ENCODE measurements around the gene CLECL1. TPM values are rescaled to one million over a fixed set of nuclear protein-coding genes. Genes with fewer than 3 reads are reported as not detected.
"Not testable (repeated sequence)": the region's sequence is repeated elsewhere in the genome, so short reads cannot be mapped to it uniquely, and the experiment has no call there.

CLECL1 gene
- polyA plus RNA-seq, 4 donors: 0.41 to 0.74 TPM; not detected in 2

DNA sequence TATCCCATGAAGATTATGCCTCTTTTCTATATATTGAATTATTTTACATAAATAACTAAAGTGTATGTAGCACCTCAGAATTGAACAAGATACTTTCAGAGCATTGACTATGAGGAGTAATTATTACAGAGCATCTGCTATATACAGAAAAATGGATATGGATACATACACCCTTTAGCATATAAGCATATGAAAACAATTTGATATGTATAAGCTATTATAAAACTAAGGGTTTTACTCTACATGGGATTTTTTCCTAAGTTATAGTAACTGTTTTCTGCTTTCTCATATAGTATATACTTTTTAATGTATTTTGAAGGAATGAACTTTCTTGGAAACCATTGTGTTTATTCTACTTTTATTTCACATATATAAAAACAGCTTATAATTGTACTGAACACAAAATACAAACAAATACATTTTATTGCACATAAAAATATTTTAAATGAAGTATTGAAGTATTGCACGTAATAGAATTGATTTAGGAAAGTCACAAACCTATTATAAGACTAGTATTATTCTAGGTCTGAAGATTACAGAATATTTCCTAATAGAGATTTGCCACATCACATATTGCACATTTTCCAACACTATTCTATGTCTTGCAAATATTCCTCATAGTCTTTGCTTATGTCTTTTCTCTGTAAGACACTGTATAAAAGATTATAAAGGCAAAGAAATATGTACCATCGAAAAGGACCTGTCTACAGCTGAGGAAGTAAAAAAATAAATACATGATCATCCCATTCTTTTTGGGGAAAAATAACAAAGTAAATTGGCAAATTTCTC is 19.4 kb upstream of the CLECL1 start:
- no peak for DNase-seq (ENCODE audit: low read depth in 4 of 4, low spot score in 3 of 4)

DNA sequence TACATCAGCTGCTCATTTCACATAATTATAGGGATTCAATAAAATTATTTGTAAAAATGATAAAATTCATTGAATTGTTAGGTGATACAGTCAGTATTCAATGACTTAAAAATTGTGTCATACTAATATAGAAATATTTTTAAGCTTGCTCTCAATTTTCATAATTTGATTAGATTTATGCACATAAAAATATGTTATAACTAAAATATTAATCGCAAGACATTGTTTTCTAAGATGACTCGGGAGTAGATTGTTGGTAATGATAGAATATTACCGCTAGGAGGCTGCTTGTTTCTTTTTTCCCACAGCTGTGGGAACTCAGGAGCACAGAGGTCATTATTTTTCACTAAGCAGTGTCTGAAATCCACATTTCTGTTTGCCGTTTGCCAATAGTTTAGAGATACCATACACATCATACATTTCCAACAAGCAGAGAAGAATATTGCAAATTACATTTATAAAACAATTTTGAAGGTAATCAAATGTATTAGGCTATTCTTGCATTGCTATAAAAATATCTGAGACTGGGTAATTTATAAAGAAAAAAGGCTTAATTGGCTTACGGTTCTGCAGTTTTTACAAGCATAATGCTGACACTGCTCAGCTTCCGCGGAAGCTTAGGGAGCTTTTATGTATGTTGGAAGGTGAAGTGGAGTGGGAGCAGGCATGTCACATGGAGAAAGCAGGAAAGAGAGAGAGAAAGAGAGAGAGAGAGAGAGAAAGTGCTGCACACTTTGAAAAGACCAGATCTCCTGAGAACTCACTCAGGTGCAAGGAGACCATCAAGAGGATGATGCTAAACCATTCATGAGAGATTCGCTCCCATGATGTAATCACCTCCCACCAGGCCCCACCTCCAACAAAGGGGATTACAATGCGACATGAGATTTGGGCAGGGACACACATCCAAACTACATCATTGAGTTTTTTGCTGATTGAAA is 18.6 kb upstream of the CLECL1 start:
- DNase-seq (ENCODE audit: low read depth in 4 of 4, low spot score in 3 of 4): no peak

DNA sequence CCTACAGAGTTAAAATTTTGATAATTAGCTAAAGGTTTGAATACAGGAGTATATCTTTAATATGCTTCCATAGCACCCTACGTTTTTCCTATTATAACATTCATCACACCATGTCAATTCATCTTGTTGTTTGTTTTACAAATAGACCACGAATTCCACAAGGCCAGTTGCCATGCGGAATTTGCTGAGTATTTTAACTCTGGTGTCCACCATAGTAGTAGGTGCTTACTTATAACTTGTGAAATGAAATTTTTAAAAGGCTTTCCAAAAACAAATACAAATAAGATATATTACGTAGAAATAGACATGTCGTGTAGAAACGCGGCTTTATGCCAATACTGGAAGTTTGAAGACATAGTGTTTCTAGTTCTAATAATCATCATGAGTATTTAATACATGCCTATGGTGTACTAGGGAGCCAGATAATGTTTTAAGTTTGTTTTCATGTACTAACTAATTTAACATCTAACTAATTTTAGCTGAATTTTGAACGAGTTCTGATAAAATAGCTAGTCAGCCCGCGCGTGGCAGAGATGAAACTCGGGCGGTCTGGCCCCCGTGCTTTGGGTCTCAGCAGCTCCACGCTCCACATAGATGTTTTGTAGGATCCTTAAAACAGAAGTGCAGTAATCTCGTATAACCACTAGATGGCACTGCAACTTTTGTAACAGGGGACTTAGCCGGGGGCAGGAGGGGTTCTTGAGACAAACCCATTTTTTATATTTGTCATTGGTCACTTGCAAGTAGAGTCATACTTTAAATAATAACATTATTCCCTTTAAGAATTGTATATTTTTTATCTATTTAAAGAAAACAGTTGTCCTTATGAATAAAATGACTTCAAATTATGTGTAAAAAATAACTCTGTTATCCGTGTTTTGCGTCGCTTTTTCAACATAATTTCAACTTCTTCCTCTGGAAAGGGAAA is 17.6 kb upstream of the CLECL1 start:
- DNase-seq (ENCODE audit: low read depth in 4 of 4, low spot score in 3 of 4): peak in 2 of 4 donors; percentile 49 to 50

DNA sequence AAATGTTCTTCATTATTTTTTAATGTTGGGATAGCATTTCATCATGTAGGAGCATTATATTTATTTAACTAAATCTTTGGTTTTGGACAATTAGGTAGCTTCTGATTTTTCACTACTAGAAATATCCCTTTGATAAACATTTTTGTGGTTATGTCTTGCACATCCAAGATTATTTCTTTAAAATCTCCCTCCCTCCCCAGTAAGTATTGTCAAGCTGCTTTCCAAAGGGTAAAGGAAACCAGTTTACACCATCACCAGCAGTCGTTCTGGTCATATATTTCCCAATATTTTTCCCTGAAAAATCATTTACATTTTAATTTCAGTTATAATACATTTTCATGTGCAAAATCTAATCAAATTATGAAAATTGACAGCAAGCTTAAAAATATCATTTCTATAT is 16.7 kb upstream of the CLECL1 start:
- DNase-seq (ENCODE audit: low read depth in 4 of 4, low spot score in 3 of 4): no peak

DNA sequence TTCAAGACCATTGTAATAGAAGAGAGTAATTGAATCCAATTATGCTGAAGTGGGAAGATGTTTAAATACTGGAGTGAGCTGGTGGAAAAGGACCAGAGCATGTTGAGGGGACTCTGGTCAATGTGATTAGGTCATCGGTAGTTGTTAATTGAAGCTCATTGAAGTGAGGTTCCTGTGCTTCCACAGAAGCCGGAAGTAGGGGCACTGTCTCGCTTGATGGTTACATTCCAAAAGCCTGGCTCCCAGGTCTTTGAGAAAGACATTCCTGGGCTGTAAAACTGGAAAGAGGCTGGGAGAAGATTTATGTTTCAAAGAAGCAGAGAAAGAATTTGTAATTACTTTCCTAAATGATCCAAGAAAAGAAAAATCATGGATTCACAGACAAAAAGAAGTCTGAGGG is 12.3 kb upstream of the CLECL1 start:
- no peak for DNase-seq (ENCODE audit: low read depth in 4 of 4, low spot score in 3 of 4)

DNA sequence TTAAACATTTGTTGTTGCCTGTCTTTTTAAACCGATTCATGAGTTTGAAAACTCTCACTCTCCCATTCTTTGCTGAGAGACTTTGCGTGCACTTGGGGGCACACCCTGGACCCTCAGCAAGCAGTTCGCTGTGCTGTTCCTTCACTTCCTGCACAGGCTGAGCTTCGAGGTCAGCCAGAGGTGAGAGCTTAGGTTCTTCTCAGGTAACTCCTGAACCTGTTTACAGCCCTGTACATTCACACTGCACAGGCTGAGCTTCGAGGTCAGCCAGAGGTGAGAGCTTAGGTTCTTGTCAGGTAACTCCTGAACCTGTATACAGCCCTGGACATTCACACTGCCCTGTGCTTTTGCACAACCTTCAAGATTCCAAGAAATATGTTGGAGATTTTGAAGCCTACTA is 9.8 kb upstream of the CLECL1 start:
- no peak for DNase-seq (ENCODE audit: low read depth in 4 of 4, low spot score in 3 of 4)

DNA sequence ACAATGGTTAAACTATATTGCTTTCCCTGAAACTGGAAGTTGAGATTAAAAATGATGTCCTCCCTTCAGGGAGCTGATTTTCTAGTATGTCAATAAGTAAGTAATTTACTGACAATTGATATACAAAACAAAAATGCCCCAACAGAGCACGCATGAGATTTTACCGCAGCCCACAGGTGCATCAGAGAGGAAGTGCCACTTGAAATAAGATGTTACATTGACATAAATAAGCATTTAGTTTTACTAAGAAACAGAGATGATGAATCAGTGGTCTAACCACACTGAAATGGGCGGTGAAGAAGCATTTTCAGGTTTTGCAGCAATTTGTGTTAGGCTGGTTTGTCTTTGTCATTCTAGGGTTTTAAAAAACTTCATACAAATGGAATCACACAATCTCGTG is 8.8 kb upstream of the CLECL1 start:
- no peak for DNase-seq (ENCODE audit: low read depth in 4 of 4, low spot score in 3 of 4)

DNA sequence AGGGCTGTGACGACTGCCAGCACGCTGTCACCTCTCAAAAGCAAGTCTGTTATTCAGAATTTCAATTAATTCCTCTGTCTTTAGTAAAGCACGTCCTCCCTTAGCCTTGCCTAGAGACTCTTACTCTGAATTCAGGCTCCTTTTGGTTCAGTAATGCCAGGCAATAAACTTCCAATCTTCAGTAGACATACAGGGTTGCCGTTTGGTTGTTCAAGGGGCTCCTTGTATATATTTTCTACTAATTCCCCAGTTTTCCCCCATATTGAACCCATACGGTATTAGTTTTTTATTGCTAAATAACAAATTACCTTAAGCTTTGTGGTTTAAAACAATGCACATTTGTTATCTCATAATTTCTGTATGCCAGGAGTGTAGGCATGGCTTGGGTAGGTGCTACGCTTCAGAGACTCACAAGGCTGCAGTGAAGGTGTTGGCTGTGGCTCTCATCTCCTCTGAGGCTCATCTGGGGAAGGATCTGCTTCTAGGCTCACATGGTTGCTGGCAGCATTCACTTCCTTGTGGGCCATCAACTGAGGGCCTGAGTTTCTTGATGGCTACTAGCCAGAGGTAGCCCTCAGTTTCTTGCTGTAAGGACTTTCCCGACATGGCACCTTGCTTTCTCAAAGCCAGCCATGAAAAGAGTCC is 7.3 kb upstream of the CLECL1 start:
- no peak for DNase-seq (ENCODE audit: low read depth in 4 of 4, low spot score in 3 of 4)

DNA sequence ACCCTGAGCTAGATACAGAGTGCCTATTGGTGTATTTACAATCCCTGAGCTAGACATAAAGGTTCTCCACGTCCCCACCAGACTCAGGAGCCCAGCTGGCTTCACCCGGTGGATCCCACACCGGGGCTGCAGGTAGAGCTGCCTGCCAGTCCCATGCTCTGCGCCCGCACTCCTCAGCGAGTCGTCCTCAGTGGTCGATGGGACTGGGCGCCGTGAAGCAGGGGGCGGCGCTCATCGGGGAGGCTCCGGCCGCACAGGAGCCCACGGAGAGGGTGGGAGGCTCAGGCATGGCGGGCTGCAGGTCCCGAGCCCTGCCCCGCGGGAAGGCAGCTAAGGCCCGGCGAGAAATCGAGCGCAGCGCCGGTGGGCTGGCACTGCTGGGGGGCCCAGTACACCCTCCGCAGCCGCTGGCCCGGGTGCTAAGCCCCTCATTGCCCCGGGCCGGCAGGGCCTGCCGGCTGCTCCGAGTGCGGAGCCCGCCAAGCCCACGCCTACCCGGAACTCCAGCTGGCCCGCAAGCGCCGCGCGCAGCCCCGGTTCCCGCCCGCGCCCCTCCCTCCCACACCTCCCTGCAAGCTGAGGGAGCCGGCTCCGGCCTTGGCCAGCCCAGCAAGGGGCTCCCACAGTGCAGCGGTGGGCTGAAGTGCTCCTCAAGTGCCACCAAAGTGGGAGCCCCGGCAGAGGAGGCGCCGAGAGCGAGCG is 6.7 kb upstream of the CLECL1 start:
- DNase-seq (ENCODE audit: low read depth in 4 of 4, low spot score in 3 of 4): not testable (repeated sequence)

DNA sequence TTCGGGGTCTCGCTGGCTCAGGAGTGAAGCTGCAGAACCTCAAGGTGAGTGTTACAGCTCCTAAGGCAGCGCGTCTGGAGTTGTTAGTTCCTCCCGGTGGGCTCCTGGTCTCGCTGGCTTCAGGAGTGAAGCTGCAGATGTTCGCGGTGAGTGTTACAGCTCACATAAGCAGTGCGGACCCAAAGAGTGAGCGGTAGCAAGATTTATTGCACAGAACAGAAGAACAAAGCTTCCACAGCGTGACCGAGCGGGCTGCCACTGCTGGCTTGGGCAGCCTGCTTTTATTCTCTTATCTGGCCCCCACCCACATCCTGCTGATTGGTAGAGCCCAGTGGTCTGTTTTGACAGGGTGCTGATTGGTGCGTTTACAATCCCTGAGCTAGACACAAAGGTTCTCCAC is 6.0 kb upstream of the CLECL1 start:
- not testable (repeated sequence) for DNase-seq (ENCODE audit: low read depth in 4 of 4, low spot score in 3 of 4)

DNA sequence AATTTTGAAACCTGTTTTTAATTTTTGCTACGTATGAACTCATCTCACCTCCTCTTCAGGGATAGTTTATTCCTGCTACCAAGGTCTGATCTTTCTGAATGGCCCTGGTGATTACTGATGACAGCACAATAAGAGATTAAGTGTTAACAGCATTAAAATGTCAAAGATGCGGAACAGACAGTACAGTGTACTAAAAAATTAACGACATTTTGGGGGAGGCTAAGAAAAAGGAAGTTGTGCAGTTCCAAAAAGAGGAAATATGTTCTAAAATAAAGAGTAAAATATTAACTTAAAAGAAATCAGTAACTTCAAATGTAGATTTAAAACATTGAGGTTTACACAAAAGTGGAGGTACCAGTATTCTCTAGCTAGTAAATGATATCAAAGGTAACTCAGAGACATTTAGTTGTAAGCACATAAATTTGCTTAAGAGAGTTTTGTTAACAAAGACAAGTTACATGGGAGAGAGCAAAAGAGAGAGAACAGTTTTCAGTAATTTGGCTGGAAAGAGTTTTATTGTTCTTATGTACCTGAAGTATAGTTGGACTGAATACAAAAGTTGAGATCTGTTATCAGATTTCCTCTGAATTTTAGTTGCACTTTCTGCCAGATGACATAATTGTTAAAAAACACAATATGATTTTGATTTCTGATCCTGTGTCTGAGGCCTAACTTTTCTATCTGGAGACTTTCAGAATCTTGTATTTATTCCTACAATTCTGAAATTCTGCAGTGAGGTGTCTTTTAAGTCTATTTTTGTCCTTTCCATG is 4.2 kb upstream of the CLECL1 start:
- no peak for DNase-seq (ENCODE audit: low read depth in 4 of 4, low spot score in 3 of 4)

DNA sequence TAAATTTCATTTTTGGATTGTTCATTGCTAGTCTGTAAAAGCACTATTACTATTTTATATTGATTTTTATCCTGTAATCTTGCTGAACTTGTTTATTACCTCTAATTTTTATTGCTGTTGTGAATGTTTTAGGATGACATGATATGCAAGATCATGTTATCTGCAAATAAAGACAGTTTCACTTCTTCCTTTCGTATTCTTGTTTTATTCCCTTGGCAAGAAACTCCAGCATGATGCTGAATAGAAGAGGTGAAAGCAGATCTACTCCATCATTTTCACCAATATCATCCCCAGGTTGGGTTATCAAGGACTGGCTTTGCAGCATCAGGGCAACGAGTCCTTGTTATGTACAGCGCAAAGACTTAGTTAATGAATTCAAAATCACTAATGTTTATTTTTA is 2.7 kb upstream of the CLECL1 start:
- DNase-seq (ENCODE audit: low read depth in 4 of 4, low spot score in 3 of 4): no peak

DNA sequence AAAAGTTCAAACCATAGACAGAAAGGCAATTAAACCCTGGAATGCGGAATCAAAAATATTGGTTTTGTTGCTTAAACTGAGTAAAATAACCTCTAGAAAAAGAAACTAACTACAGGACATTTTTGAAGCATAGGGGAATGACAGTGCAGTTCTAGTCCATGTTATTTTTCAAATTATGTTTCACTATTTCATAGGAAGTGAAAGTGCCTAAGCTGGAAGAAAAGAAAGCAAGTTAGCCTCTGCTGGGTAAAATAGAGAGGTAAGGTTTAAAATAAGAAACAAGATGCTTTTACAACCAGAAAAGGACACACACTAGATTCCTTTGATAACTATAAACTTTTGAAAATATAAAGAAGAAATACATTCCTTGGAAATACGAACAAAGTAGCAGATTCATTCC is 1.1 kb downstream of the CLECL1 start:
- no peak for DNase-seq (ENCODE audit: low read depth in 4 of 4, low spot score in 3 of 4)

DNA sequence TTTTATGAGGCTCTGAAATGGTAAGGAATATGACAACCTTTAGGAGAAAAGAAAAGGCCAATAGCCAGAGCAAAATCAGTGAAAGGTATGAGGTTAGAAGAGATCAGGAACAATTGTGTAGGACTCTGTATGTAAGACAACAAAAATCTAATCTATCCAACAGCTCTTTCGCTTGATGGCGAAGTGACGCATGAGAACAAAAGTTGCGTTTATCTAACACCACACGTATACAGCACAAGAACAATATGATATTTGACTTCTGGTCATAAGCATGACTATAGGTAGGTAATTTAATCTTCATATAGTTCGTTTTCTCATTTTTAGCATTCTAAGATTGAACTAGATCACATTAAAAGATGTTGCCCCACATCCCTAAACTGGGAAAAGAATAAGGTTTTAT is 1.5 kb downstream of the CLECL1 start:
- no peak for DNase-seq (ENCODE audit: low read depth in 4 of 4, low spot score in 3 of 4)

DNA sequence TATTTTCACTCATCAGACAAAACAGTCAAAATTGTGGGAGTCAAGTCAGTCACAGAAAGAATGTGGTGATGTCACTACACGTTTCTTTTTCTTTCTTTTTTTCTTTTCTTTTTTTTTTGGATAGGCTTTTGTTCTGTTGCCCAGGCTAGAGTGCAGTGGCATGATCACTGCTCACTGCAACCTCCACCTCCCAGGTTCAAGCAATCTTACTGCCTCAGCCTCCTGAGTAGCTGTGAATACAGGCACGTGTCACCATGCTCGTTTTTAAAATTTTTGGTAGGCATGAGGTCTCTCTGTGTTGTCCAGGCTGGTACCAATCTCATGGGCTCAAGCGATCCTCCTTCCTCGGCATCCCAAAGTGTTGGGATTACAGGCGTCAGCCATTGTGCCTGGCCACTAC is 2.3 kb downstream of the CLECL1 start:
- DNase-seq (ENCODE audit: low read depth in 4 of 4, low spot score in 3 of 4): no peak

DNA sequence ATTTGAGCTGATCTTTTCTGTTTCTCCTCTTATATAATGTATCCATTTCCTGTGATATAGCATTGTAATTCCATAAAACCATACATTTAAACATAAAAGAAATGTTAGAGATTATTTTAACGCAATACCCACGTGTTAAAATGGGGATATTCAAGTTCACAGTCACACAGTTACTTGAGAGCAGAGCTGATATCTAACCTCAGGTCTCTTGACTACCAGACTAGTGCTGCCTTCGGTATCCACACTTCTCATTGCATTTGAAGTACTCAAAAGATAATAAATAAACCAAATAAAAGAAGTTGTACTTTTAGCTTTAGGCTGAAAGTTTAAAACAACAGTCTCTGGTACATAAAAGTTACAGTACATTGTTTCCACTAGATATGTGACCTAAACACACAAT is 2.9 kb downstream of the CLECL1 start:
- no peak for DNase-seq (ENCODE audit: low read depth in 4 of 4, low spot score in 3 of 4)

DNA sequence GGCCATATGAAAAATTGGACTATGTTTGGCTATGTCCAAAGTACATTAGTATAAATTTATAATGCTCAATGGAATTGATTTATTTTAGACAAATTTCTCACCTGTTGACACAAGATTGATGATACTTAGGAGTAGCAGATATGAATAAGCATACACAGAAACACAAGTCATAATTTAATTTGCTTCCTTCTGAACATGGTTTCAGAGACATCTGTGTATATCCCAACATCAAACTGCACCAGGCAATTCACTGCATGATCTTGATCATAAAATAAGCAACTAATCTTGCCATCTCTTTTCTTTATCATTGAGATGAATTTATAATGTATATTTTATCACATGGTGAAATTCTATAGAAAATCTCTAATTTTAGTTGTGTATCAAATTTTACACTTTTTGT is 3.8 kb downstream of the CLECL1 start:
- no peak for DNase-seq (ENCODE audit: low read depth in 4 of 4, low spot score in 3 of 4)

DNA sequence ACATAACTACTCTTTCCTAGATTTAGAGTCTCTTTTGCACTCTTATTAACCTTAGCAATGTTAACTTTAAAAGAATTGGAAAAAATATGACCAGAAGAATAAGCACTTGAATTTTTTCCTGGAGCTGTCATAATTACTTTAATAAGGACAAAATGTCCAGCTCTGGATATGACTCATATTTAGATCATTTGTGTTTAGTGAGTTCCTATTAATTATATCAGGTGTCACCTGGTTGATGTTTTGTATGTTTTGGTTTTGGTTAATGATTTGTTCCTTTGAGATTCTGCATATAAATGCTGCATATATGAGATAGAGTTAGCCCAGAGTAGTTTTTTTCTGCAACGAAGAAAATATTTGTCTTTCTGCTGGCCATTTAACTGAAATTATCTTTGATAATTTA is 5.1 kb downstream of the CLECL1 start:
- DNase-seq (ENCODE audit: low read depth in 4 of 4, low spot score in 3 of 4): no peak
